HG02870 (cell line): ENCODE results near the gene STX3.
A peak's percentile ranks its signal among the peaks of the same experiment; 100 is the strongest.
"Not testable (repeated sequence)": the region's sequence is repeated elsewhere in the genome, so short reads cannot be mapped to it uniquely, and the experiment has no call there.

Experiments
- ATAC-seq: cut with Tn5 transposase; IDR thresholded peaks from one replicate; pipeline ENCODE4 v1.9.1; 2021; ENCODE audit warnings: mild to moderate bottlenecking, moderate library complexity; ENCODE audit not compliant: unreplicated experiment

STX3 gene

GRCh38 chr11:59787255-59787588 is 32.0 kb downstream of the STX3 start:
- no peak for ATAC-seq

- no peak for ATAC-seq
Measured at GRCh38 chr11:59787816-59788215, 32.6 kb downstream of the STX3 start.

- no peak for ATAC-seq
Measured at GRCh38 chr11:59791639-59792038, 36.5 kb downstream of the STX3 start.

- no peak for ATAC-seq
Measured at GRCh38 chr11:59792507-59792906, 37.3 kb downstream of the STX3 start.

GRCh38 chr11:59794417-59794816 is 39.2 kb downstream of the STX3 start:
- no peak for ATAC-seq

GRCh38 chr11:59800390-59801025 is 45.3 kb downstream of the STX3 start:
- no peak for ATAC-seq

GRCh38 chr11:59801160-59801706 is 46.1 kb downstream of the STX3 start:
- ATAC-seq: no peak

- ATAC-seq: no peak
Measured at GRCh38 chr11:59801981-59802638, 46.9 kb downstream of the STX3 start.

- ATAC-seq: peak; percentile 58
Measured at GRCh38 chr11:59802639-59803176, 47.5 kb downstream of the STX3 start.

- no peak for ATAC-seq
Measured at GRCh38 chr11:59804061-59804460, 48.9 kb downstream of the STX3 start.

GRCh38 chr11:59807047-59807610 is 52.0 kb downstream of the STX3 start:
- ATAC-seq: no peak

GRCh38 chr11:59810189-59810910 is 55.2 kb downstream of the STX3 start, which contains the start of gene MRPL16:
Gene MRPL16 (minus strand): TSS chr11:59810778. CDS start chr11:59810658, 120 bp downstream.
- peak; percentile 97 for ATAC-seq

GRCh38 chr11:59810911-59811259 is 55.7 kb downstream of the STX3 start:
- ATAC-seq: no peak

- ATAC-seq: no peak
Measured at GRCh38 chr11:59812220-59812619, 57.0 kb downstream of the STX3 start.

- no peak for ATAC-seq
Measured at GRCh38 chr11:59813364-59813763, 58.2 kb downstream of the STX3 start.

GRCh38 chr11:59814021-59814420 is 58.8 kb downstream of the STX3 start:
- ATAC-seq: no peak

GRCh38 chr11:59815754-59816153 is 60.6 kb downstream of the STX3 start:
- no peak for ATAC-seq

- ATAC-seq: not testable (repeated sequence)
Measured at GRCh38 chr11:59816434-59816833, 61.3 kb downstream of the STX3 start.

GRCh38 chr11:59818572-59818971 is 63.4 kb downstream of the STX3 start:
- ATAC-seq: no peak

GRCh38 chr11:59822989-59823566 is 67.9 kb downstream of the STX3 start:
- peak; percentile 83 for ATAC-seq

GRCh38 chr11:59829358-59829757 is 74.2 kb downstream of the STX3 start:
- no peak for ATAC-seq
